TTC549 (cell line): Measurements from ENCODE around the gene FAM163A.
"Not testable (repeated sequence)": the region's sequence is repeated elsewhere in the genome, so short reads cannot be mapped to it uniquely, and the experiment has no call there.

Experiments used
- FAIRE-seq: peaks from 2 replicates; lab custom pipeline; 2012; peaks lifted over from hg19 to GRCh38; lab: Jason Lieb, UNC

The FAM163A gene

GRCh38 chr1:179816196-179816960, 73.3 kb downstream of the FAM163A start:
- no peak for FAIRE-seq

DNA sequence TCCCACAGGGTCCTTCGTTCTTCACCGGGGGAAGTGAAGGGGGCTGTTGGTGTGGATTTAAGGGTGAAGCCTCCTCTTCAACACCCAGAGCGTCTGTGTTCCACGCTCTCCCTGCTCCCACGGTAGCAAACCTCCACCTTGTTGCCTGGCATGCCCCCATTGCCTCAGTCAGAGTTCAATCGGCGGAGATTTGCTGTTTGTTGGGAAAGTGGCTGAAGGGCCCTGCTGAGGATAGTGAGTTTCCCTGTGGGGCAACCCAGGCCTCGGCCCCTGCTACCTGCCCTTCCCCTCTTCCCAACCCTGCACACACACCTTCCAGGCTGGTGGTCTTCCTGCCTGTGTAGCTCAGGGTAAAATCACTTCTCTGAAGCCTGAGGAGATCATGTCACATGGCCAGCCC, 74.0 kb downstream of the FAM163A start:
- FAIRE-seq, result no peak

DNA sequence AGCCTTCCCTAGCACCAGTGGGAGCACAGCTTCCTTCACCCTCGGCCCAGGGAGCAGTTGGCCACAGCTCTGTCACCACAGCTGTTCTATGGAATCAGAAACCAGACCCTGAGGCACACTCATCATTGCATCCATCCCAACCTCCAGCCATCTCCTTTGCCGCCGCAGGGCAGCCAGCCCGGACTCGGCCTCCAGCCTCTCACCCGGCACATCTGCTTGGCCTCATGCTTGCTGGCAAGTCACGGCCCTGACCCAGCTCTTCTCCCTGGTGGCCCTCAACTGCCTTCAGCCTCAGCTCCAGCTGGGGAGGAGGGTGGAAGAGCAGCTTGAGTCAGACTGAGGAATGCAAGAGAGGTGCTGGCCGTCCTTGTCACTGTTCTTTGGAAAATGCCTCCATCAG, 74.7 kb downstream of the FAM163A start:
- no peak for FAIRE-seq

DNA sequence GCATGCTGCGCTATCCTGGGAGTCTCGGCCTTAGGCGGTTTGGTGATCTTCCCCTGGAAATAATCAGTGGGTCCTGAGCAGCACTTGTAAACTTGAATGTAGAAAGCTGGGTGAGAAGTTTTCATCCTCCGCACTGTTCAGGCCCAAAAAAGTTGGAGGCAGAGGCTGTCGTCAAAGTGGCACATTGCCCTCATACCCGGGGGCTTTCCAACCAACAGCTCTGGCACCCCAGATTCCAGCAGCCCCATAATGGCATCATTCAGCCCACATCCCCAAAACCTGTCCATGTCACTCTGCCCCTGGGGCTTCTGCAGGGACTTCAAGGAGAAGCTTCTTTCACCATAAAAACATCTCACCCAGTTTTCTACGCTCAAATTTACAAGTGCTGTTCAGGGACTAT, 75.2 kb downstream of the FAM163A start:
- FAIRE-seq, result no peak

- FAIRE-seq, result no peak
These were observed 75.7 kb downstream of the FAM163A start for GRCh38 chr1:179818743-179819173.

- no peak for FAIRE-seq
These were observed 77.3 kb downstream of the FAM163A start for GRCh38 chr1:179820226-179820970.

GRCh38 chr1:179821524-179821923, 78.4 kb downstream of the FAM163A start:
- no peak for FAIRE-seq

DNA sequence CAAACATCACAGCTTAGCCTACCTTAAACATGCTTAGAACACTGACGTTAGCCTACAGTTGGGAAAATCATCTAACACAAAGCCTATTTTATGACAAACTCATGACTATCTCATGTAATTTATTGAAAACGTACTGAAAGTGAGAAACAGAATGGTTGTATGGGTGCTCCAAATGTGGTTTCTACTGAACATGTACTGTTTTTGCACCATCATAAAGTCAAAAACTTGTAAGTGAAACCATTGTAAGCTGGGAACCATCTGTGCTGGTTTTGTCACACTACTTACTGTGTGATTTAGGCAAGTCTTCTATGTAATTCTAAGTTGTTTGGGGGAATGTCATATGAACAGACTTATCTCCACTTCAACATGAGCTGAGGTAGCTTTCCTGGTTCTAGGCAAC, 79.0 kb downstream of the FAM163A start:
- FAIRE-seq, result no peak

DNA sequence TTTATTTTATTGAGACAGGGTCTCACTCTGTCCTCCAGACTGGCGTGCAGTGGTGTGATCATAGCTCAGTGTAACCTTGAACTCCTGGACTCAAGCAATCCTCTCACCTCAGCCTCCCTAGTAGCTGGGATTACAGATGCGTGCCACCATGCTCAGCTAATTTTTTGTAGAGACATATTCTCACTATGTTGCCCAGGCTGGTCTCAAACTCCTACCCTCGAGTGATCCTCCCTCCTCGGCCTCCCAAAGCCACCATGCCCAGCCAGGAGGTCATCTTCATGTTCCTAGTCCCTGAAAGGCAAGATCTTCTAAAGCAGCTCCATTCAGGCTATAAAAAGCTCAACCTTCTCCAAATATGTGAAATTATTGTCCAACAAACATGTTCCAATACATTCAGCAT, 80.6 kb downstream of the FAM163A start:
- FAIRE-seq, result no peak

GRCh38 chr1:179824265-179824664, 81.2 kb downstream of the FAM163A start:
- FAIRE-seq, result no peak

GRCh38 chr1:179825206-179825605, 82.1 kb downstream of the FAM163A start:
- FAIRE-seq, result no peak

GRCh38 chr1:179825798-179826460, 82.8 kb downstream of the FAM163A start:
- no peak for FAIRE-seq

DNA sequence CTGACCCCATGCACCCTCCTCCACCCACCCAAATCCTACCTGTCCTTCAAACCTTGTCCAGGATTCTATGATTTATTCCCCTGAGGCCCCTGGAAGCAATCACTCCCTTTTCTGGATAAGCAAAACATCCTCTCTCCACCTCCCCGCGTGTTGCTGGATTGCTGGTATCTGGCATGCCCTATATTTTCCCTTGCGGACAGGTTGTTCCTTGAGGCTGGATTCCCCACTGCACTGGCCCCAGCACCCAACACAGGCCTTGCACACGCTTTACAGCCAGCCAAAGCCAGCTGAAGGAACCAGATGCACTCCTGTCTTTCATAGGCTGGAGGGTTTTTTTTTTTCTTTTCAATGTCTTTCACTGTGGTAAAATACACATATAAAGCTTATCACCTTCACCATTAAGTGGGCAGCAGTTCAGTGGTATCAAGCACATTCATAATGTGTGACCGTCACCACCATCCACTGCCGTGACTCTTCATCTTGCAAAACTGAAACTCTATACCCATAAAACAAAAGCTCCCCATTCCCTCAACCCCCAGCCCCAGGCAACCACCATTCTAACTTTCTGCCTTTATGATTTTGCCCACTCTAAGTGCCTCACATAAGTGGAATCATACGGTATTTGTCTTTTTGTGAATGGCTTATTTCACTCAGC, 83.7 kb downstream of the FAM163A start:
- no peak for FAIRE-seq

- FAIRE-seq, result no peak
These were observed 85.5 kb downstream of the FAM163A start for GRCh38 chr1:179828554-179829110.

- FAIRE-seq, result no peak
These were observed 88.1 kb downstream of the FAM163A start for GRCh38 chr1:179831225-179831624.

- no peak for FAIRE-seq
These were observed 89.0 kb downstream of the FAM163A start for GRCh38 chr1:179831852-179832699.

DNA sequence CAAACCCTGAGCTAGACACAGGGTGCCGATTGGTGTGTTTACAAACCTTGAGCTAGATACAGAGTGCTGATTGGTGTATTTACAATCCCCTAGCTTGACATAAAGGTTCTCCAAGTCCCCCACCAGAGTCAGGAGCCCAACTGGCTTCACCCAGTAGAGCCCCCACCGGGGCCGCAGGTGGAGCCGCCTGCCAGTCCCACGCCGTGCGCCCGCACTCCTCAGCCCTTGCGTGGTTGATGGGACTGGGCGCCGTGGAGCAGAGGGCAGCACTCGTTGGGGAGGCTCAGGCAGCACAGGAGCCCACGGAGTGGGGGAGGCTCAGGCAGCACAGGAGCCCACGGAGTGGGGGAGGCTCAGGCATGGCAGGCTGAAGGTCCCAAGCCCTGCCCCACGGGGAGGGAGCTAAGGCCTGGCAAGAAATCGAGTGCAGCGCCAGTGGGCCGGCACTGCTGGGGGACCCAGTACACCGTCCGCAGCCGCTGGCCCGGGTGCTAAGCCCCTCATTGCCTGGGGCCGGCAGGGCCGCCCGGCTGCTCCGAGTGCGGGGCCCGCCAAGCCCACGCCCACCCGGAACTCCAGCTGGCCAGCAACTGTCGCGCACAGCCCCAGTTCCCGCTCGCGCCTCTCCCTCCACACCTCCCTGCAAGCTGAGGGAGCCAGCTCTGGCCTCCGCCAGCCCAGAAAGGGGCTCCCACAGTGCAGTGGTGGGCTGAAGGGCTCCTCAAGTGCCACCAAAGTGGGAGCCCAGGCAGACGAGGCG, 93.8 kb downstream of the FAM163A start:
- FAIRE-seq, result not testable (repeated sequence)

GRCh38 chr1:179840107-179840506, 97.0 kb downstream of the FAM163A start:
- FAIRE-seq, result no peak

- FAIRE-seq, result no peak
These were observed 105.1 kb downstream of the FAM163A start for GRCh38 chr1:179848233-179848632.

- FAIRE-seq, result no peak
These were observed 110.0 kb downstream of the FAM163A start for GRCh38 chr1:179853102-179853501.

GRCh38 chr1:179855831-179856230, 112.7 kb downstream of the FAM163A start:
- not testable (repeated sequence) for FAIRE-seq
